NCI-H345 treated with DMSO at 0.1 percent for 48 hours (cell line): ENCODE measurements around the gene FOXE1.

Experiments
- DNase-seq: peaks from one replicate; lab custom pipeline; 2025; ENCODE audit not compliant: unreplicated experiment; lab: John Stamatoyannopoulos, UW

The FOXE1 gene

DNA sequence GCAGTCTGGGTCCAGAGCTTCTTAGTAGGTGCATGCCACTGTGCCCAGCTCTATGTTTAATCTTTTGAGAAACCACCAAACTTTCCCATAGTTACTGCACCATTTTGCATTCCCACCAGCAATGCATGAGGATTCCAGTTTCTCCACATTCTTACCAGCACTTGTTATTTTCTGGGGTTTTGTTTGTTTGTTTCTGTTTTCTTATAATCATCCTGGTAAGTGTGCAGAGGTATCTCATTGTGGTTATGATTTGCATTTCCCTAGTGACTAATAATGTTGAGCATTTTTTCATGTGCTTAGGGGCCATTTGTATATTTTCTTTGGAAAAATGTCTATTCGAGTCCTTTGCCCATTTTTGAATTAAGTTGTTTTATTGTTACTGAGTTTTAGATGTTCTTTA, 11.4 kb downstream of the FOXE1 start:
- DNase-seq, result no peak

DNA sequence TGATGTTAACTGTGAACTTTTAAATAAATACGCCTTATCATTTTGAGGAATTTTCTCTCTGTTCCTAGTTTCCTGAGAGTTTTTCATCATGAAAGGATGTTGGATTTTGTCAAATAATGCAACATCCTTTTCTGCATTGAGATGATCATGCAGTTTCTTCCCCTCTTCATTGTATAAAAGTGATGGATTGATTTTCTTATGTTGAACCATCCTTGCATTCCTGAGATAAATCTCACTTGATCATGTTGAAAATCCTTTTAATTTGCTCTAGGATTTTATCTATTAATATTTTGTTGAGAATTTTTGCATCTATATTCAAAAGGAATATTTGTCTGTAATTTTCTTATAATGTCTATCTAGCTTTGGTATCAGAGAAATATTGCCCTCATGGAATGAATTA, 13.3 kb downstream of the FOXE1 start:
- no peak for DNase-seq

DNA sequence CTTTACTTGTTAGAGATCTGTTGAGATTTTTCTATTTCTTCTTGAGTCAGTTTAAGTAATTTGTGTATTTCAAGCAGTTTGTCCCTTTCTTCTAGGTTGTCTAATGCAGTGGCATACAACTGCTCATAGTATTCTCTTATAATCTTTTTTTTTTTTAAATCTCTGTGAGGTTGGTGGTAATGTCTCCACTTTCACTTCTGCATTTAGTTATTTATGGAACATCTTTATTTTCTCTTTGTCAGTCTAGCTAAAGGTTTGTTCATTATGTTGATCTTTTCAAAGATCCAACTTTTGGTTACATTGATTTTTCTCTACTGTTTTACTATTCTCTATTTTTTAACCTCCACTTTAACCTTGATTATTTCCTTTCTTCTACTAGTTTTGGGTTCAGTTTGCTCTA, 13.8 kb downstream of the FOXE1 start:
- DNase-seq, result no peak

DNA sequence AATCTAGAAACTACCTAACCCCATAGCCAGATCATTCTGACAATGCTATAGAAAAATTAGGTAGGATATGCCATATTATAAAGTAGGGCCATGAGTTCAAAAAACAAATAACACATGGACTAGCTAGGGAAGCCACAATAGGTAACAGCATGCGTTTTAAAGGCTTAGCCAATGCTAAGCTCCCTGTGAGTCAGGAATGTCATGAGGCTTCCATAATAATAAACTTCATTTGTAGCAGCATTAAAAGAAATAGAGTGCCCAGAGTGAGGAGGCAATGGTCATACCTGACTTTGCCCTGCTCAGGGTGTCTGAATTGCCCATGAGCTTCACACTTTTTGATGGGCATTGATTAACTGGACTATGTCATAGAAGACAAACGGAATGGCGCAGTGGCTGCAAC, 15.8 kb downstream of the FOXE1 start:
- no peak for DNase-seq

DNA sequence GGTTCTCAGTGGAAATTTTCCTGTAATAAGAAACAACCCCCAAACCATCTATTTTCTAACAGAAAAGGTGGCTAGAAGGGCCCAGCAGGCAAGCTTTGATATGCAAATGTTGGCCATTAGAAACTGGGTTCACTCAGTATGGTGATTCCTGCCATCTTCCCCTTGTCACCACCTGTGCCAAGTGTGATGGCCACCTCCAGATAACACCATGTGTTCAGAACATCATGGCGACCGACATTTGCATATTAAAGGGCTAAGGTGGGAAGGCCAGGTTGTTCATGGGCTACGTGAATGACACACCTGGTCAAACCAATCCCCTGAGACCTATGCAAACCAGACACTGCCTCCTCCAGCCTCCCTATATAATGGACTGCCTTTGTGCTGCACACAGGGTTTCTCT, 20.4 kb downstream of the FOXE1 start:
- no peak for DNase-seq

DNA sequence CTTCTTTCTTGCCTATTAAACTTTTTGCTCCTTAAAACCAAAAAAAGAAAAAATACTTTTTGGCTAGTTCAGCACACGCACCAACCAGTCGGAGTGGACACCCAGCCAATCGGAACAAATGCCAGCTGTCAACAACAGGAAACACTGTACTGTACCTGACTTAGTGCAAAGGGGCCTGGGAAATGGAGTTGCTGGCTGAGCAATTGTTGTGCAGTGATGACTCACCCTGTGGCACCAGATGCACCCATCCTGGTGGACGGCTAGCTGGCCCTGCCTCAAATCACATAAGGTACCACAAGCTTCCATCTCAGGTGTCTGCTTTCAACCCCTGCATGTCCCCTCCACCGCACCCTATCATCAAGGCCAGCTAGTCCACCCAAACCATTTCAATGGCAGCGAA, 20.9 kb downstream of the FOXE1 start:
- DNase-seq, result no peak

DNA sequence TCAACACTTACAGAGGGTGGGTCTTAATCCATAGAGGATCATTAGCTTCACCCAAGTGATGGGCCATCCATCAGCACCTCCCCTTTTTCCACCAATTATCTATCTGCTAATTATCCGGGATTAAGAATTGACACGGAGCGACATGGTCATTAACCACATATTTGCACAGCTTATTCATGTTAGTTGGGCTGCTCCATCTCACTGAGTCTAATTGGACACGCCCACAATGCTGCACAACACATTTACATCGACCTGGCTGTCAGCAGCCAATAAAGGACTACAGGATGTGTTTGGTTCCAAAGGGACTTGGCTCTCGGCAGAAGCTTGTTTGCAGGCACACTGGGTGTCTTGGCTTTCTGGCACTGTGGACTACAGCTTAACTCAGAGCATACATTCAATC, 21.6 kb downstream of the FOXE1 start:
- DNase-seq, result no peak

DNA sequence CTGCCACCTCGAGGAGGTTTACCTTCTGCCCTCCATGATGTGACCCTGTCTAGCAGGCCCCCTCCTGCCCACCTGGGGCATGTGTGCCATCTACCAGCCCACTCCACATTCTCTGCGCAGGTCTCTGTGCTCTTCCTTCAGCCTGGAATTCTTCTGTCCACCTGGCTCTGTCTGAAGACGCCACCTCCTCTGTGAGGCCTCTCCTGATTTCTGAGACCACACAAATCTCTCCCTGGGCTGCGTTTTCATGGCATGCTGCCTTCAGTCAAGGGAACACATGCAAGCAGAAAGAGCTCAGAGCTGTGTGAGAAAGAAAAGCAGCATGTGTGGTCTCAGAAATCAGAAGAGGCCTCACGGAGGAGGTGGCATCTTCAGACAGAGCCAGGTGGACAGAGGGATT, 22.1 kb downstream of the FOXE1 start:
- no peak for DNase-seq

DNA sequence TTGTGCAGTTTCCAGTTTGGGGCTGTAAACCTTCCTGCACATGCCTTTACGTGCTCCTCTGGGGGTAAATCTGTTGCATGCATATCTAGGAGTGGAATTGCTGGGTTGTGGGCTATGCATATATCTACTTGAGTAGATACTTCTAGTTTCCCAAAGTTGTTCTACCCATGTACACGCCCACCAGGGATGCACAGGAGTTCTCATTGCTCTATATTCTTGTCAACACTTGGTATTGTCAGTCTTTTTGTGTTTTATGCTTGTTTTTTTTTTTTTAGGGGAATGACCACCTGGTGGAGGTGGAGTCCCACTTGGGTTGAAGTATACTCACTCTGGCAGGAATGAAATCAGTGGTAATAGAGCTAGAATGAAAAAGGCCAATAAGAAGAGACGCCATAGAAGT, 23.0 kb downstream of the FOXE1 start:
- DNase-seq, result no peak

DNA sequence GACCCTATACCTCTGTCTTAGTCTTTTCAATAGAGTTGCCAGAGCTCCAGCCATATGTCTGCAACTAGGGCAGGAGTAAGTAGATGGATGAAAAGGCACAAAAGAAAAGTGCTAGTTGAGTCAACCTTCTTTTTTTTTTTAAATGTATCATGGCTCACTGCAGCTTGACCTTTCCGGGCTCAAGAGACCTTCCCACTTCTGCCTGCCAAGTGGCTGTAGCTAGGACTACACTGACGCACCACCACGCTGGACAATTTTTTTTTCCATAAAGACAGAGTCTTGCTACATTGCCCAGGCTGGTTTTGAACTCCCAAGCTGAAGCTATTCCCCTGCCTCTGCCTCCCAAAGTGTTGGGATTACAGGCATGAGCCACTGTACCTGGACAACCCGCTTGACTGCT, 27.3 kb downstream of the FOXE1 start:
- DNase-seq, result no peak

DNA sequence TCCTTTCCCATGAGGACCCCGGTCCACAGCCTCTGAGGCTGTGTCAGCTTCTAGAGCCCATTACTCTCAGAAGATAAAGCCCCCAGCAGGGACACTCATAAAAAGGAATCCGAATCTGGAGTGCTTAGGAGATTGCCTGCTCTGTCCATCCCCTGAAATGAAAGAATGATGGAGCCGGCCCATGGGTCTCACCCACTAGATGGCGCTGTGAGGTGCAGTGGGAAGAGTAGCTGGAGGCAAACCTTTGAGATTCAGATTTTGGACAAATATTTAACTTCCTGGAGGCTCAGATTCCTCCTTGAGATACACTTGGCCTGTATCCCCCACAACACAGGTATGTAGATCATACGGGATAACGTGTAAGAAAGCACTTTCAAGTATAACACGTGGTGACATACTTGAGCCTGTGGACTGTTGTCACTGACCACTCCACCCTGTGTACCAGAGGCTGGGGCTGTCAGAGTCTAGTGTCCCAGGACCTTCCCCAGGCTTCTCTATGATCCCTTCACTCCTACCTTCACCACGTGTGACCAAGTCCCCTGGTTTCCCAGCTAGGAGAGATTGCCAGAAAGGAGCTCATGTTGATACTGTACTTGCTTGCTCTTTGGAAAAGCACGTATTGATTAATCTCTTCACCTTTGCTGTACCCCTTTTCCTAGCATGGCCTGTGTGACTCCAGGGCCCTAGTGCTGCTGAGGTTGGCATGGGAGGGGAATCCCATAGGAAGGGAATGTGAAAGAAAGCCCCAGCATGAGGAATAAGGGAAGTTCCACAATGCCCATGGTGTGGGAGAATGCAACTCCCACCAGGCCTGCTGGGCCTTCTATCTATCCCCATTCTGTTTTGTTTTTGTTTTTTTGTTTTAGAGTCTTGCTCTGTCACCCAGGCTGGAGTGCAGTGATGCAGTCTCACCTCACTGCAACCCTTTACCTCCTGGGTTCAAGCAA, 37.2 kb downstream of the FOXE1 start:
- no peak for DNase-seq

DNA sequence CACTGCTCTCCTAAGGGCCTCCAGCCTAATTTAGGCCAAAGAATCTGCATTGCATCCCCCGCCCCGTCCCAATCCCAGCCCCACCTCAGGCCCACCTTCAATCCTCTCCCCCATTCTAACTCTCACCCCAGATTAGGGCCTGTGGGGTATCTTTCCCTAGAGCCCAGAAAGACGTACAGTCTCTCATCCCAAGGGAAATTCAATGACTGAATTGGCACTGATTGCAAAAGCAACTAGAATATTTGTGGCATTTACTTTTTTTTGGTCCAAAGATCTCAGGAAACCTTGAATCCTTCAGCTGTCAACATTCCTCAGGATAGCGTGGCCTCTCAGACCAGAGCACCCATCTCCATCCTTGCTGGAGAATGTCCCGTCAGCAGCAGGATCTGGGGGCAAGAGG, 38.7 kb downstream of the FOXE1 start:
- no peak for DNase-seq

DNA sequence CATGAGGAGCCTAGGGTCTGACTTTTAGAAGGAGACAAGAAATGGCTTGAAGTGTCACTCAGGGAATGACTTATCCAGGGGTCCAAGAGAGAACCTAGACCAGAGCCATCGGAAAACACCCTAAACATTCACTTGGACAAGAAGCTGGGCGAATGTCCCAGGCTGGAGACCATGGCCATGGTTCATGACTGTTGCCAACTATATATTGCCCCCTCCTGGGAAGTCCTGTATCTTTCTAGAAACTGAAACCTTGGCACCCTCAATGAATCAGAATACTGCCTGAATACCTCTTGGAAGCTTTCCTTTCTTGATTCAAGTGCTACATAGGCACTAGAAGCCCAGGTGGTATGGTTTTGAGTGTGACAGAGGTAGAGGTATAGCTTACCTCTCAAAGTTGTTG, 39.4 kb downstream of the FOXE1 start:
- DNase-seq, result no peak

DNA sequence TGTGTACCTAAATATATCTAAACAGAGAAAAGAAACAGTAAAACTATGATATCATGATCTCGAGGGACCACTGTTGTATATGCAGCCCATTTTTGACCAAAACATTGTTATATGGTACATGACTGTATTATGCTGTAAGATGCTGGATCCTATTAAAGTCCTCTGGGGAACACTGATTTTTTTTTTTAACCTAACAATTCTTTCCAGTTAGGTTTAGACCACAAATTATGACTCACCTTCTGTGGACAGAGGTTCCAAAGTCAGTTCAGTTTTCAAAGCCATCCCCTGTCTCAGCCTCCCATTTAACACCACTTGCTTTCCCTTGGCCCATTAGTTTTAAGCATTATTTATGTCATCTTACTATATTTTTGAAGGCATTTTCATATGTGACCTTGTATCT, 42.2 kb downstream of the FOXE1 start:
- DNase-seq, result no peak

DNA sequence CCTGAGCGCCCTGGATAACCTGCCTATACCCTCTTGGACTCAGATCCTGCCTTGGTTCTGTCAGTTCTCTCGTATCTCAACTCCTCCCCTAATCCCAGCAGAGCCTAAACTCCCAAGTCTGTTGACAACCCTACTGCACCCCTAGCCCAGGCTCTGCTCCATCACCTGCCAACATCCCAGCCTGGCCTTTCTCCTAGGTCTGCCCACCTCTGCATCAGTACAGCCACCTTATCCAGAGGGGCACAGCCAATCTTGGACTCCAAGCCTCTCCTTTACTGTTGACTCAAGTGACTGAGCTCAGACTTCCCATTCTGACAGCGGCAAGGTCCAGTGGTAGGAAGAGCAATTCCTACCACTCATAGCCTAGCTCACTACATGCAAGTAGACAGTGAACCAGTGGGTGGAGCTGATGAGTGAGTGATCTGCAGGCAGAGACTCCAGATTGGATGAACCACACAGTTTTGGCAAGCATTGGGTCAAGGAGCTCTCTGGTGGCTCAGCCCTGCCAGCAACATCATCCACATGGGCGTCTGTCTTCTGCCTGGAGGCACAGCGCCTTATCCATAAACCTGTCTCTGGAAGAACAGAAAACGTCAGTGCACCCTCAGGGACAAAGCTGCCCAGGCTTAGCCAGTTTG, 42.8 kb downstream of the FOXE1 start:
- DNase-seq, result no peak

DNA sequence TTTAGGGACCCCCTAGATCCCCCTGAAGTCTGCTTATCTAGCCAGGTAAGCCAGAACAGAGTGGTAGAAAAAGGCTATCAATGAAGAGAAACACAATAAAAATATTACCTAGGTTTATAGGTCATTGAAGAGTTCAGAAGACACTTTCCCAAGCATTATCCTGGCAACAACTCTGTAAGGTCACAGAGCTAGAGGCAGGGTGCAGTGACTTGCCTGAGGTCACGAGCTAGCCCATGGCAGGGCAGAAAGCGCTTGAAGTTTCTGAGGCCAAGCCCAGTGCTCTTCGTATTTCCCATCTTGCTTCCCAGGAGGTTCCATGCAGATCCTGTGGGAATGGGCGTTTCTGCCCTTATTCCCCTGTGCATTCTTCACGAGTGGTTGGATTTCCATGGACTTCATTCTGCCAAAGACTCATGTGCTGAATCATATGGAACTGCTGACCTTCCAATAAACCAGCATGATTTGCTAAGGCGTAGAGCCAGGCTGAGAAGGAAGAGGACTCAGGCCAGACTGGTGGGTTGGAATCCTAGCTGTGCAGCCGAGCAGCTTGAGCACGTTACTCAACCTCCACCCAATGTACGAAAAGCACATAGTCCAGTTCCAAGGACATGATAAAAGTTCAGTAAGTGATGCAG, 47.2 kb downstream of the FOXE1 start:
- DNase-seq, result no peak

DNA sequence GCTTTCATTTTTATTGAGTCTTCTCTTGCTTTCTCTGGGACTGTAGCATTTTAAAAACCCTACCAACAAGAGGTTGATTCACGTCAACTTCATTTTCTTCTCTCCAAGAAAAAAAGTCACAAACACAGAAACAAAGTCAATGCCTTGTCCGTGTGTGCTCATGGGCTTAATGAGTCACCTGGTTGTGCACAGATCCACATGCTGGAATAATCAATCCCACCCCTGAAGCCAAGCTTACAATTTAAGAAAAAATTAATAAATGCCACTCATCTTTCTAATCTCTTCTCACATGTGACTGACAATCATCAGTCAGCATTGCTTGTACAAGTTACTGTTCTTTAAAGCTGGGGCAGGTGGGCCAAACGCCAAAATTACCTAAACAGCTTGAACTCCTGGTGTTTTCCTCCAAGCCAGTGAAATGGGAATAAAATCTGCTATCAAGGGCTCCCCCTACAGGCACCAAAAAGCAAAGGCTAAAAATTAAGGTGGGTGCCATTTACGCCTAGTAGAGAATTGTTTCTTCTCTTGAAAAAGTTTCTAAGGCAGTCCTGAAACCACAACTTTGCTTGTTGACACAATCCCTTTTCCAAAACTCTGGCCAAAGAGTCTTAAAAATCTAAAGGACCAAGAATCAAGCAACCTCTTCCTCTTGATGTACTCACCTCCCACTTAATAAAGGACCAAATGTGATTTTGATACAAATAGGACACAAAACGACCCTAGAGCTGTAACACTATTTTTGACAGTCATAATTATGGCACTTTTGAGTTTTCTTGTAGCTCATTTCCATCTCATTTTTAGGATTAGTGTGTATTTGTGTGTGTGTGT, 47.9 kb downstream of the FOXE1 start:
- peak; percentile 41 for DNase-seq

DNA sequence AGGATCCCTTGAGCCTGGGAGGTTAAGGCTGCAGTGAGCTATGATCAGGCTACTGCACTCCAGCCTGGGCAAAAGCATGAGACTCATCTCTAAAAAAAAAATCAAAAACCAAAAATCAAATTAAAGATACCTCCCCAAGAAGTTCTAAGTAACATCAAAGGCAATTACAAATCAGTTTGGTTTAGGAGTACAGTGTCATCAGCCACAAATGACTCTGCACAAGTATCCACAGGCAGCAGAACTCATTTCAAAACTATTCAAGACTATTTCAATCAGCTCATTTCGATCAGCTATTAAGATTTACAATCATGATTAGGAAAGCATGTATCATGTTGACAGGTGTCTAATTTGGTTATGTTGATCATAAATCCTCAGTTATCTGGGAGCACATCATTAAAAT, 50.2 kb downstream of the FOXE1 start:
- DNase-seq, result no peak

DNA sequence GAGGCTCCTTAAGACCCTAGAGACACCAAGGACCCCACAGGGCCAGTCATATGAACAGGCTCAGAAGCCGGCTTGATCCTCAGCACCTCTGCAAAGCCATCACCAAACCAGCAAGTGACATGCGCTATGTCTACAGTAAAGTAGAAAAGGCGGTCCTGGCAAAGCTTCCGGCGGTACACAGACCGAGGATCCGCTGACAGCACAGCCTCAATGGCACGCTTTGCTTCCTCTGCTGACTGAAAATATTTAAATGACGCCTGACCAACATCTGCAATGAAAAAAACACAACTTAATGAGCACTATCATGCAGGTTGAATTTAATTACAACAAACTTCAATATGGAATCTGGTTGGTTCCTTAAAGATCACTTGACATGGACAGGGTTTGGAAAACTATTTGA, 51.7 kb downstream of the FOXE1 start:
- DNase-seq, result no peak

DNA sequence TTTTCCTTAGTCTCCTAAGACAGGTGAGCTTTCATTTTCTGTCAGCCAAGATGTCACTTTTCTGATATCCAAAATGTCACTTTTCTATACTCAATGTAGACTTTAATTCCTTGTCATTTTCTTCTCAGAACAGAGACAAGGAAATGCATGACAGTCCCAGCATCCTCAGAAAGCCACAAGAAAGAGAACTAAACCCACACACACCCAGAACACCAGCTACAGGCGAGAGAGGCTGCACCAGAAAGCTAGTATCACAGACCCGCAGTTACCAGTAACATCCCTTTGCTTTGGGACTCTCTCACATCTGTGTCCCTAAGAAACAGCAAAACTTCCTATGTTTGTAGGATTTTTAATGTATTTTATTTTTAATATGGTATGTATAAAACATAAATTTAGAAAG, 52.2 kb downstream of the FOXE1 start:
- DNase-seq, result no peak
